ENCODE results near the gene NRG2.

The NRG2 gene

DNA sequence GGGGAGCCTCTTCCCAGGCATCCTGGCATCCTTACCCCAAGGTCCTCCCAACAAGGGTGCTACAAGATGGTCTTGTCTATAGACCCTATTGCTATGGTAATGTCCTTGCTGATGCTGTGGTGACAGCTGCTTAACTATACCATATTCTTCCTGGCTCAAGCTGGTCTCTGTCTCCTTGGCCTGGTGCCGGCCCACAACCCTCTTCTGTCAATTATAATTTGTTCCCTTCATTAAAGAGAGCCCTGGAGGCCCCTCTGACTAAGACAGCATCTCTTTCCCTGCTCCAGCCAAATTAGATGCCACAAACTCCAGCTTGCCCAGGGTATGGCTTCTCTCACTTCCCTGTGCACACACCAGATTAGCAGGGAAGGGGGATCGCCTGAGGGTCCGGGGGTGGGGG, 160.8 kb downstream of the NRG2 start:
- no peak for DNase-seq (ENCODE audit: low read depth, low spot score)

DNA sequence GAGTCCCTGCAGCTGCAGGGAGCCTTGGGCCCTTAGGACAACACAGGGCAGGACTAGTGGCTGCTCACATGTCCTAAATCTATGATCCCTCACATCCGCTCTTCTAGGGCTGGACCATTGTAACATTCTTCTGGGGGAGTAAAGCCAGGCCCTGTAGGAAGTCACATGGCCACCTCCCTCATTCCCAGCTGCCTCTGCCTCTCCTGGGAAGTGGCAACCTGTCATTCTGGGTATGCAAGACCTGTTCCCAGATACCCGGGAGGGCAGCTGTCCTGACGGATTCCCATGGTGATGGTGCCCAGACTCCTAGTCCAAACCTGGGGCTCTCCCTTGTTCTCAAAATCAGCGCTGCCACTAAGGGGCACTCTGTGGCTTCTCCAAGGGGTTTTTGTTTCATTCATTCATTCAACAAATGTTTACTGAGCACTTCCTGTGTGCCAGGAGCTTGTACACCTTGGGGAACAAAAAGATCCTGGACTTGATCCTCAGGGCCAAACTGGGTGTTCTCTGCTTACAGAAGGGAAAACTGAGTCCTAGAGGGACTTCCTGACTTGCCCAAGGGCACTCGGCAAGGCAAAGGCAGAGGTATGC, 161.9 kb downstream of the NRG2 start:
- no peak for DNase-seq (ENCODE audit: low read depth, low spot score)

DNA sequence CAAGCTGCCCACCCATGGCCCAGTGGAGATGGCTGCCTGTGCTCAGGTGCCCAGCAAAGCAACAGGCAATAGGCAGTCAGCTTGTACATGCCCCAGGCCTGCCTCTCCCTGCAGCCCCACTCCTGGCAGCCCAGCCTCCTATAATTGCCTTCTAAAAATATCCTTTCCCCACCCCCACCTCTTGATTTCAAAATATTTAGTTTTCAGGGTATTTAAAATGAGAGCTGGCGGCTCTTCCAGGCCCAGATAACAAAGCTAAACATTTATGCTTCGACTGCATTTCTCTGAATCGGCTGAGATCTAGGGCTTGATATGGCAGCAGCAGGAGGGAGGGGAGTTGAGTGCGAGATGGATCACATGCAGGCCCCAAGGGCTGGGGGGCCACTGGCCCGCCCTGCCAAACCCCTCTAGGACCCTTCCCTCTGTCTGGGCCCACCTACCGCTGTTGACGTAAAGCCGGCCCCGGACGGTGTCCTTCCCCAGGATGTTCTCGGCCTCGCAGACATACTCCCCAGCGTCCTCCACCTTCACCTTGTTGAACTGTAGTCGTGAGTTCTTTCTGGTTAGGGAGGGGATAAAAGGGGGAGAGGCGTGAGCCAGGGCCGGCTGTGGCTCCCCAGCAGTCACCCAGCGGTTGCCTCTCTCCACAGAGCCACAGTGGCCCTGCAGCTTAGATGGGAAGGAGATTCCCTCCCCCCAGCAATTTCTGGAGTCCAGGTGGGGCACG, 162.5 kb downstream of the NRG2 start:
- no peak for DNase-seq (ENCODE audit: low read depth, low spot score)

DNA sequence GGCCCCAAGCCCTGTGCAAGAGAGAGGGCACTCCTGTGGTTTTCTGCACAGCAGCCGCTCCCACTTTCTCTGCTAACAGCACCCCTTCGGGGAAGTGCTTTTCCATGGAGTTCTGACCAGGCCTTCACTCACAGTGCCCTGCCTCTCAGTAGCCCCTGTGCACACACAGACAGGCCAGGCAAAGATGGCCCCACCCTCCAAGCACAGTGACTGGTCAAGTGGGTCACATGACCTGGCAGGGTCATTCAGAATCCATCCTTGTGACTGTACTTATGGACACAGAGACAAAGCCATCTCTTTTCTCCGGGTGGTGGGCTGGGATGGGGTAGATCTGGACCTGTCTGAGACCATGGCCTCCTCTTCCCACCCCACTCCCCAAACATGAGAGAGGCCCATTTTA, 165.0 kb downstream of the NRG2 start:
- DNase-seq (ENCODE audit: low read depth, low spot score), result no peak

DNA sequence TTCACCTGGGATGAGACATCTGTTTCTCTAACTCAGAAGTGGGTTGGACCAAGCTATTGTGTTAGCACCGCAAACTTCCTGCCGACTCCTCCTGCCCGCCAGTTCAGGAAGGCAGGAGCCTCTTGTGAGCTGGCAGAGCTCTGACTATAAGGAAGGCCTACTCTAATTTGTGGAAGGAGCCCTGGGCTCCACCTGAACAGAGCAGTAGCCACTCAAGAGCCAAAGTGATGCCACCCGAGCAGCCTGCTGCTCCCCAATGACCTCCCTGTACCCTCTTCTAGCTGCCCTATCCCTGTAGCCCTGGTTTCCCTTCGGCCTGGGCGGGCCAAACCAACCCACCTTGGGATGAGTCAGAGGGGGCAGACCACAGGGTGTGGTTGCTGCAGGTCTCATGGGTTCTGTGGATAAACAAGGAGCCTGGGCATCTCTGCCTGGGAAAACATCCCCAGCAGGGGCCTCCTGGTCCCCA, 165.9 kb downstream of the NRG2 start:
- no peak for DNase-seq (ENCODE audit: low read depth, low spot score)

DNA sequence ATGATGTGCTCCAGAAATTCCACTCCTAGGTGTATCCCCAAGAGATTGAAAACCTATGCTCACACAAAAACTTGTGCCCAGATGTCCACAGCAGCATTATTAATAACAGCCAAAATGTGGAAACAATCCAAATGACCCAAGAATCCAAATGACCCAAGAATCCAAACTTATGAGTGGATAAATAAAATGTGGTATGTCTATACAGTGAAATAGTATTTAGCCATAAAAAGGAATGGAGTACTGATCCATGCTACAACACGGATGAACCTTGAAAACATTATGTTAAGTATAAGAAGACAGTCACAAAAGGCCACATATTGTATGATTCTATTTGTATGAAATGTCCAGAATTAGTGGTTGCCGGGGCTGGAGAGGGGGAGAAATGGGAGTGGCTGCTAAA, 167.1 kb downstream of the NRG2 start:
- no peak for DNase-seq (ENCODE audit: low read depth, low spot score)

DNA sequence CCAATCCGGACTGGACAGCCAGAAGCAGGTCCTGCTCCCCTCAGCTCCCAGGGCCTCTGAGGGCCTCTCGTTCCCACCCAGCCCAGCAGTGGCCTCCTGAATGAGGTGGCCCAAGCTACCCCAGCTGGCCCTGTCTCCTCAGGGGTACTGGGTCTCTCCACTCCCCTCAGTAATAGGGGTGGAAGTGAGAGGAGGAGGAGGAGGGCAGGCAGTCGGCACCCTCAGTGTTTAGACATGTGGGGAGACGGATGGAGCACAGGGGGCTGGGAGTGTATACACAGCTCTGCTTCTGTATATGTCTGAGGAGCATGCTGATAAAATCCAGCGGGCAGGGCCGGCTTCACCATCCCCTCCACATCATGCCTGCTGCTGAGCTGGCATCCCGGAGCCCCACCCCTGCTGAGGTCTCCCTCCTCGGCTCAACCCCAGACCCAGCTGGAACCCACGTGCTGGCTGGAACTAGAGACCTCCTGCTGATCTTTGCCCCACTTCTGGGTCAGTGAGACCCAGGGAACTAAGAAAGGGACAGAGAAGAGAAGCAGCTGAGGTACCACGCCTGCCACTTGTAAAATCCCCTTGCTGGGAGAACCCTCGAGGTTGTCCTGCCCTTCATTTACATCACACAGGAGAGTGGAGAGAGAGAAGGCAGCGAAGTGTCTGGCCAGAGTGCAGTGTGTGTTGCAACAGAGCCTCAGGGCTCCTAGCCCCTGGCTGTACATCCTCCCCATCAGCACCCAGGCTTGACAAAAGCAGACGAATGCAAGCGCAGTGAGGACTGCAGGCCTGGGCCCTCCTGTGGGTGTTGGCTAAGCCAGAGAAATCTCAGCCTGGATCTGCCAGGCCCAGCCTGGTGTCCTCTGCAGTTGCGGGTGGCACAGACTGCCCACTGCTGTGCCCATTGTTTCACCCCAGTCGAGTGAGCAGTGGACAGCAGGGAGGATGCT, 170.0 kb downstream of the NRG2 start:
- DNase-seq (ENCODE audit: low read depth, low spot score), result no peak

DNA sequence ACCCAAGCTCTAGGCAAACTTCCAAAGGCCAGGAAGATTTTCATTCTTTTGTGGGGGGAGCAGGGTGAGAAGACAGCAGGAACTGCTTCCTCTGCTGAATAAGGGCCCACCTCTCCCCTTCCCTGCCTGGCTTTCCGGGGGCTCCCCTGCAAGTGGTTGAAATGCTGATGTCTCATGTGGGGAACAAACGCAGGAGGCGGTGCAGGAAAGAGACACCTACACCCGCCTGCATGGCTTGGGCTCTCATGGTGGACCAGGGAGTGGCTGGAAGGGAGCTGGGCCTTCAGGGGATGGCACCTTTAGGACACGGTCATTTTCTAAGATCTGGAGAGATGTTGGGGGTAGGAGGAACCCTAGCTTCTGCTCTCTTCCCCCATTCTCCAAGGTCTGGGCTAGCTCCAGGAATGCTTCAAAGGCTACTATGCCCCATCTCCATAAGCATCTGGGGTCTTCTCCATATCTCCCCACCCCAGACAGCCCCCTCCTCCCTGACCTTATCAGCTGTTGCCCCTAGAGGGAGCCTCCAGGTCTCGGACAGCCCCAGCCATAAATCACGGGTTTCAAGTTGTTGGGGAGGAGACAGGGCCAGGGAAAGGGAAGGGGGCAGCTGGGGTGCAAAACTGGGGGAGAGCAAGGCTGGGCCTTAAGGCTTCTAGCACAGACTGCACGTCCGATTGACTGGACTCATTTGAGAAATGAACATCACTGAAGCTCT, 170.9 kb downstream of the NRG2 start:
- DNase-seq (ENCODE audit: low read depth, low spot score), result no peak

DNA sequence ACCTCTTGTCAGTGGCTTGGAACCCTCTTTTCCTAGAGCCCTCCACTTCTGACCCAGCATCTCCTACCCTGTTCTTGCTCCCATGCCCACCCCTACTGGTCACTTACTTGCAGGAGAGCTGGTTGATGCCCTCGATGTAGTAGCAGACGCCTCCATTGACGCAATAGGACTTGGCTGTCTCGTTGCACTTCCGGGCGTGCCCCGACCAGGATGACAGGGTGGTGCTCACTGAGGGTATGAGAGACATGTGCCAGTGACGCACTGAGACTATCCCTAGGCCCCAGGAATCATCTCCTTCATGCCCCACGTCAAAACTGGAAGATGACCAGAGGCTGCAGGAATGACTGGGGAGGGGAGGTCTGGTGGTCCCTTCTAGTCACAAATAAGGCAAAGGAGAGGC, 171.5 kb downstream of the NRG2 start:
- DNase-seq (ENCODE audit: low read depth, low spot score), result no peak

DNA sequence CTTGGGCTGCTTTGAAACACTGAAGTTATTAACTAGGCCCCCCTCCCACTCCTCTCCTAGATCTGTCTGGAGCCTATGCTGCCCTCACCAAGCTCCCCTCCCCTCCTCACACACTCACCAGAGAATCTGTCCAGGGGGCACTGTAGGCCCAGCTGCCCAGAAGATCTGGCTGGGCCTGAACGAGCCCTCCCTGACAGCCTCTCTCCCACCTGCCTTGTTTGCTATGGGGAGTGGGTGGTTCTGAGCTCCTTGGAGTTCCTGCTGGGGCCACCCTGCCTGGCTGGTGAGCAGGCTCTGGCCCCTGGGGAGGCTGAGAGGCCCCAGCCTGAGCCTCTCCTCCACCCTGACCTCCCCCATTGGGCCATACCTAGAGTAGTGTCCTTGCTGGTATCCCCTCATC, 172.4 kb downstream of the NRG2 start:
- no peak for DNase-seq (ENCODE audit: low read depth, low spot score)

DNA sequence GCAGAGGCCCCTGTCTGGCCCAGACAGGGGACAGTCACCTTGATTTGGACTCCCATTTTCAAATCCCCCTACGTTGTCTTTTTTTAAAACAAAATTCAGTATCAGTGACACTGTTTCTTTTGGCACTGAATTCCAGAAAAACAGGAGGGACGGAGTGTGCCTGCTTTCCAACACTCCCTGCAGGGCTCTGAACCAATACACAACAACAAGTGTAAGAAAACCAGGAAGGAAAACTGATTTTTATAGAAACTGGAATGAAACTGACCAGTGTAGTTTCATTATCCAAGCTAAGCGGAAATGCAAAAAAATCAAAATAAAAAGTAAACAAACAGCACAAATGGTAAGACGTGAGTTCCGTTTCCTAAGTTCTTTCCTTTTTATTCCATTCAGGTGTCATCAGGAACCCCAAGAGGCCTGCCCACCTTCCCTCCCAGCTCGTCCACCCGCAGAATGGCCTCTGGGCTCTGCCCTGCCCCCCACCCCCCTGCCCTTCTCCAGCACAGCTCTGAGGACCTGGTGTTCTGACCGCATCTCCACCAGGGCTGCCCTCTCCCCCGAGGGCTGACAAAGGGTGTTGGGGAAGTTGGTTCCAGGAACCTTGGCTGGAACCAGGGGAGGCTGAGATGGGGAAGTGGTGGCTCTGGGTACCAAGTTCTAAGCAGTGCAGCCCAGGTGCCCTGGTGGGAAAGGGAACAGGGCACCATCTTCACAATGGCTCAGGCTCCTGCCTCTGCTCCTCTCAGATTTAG, 173.9 kb downstream of the NRG2 start:
- DNase-seq (ENCODE audit: low read depth, low spot score), result no peak

DNA sequence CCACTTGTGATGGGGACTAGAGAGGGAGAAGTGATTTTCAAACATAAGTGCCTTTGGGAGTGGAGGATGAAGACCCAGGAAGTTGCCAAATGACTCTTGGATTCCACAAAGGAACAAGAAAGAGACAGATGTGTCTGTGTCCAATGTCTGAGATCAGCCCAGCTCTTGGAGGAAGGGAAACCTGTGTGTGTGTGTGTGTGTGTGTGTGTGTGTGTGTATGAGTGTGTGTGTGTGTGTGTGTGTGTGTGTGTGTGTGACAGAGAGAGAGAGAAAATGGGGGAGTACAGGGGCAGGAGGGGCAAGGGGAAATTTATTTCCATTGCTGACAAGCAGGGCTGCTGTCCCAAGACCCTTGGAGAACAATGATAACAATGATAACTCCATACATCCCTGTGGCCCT, 175.5 kb downstream of the NRG2 start:
- no peak for DNase-seq (ENCODE audit: low read depth, low spot score)

DNA sequence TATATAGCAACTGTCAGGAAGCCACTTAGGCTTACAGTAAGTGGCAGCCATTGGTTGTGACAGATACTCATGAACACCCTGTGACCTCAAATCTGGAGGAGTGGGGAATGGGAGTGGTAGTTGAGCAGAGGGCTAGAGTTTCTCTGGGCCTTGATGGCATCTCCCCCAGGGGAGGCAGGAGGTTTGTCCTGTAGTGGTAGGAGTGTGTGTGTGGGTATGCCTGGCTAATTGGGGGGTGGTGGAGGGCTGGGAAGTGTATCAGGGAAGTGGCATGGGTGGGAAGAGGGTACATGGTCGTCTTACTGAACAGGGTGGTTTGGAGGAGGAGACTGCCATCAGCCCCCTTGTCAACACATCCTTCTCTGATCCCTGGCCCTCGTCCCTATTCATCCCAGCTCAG, 176.0 kb downstream of the NRG2 start:
- no peak for DNase-seq (ENCODE audit: low read depth, low spot score)

DNA sequence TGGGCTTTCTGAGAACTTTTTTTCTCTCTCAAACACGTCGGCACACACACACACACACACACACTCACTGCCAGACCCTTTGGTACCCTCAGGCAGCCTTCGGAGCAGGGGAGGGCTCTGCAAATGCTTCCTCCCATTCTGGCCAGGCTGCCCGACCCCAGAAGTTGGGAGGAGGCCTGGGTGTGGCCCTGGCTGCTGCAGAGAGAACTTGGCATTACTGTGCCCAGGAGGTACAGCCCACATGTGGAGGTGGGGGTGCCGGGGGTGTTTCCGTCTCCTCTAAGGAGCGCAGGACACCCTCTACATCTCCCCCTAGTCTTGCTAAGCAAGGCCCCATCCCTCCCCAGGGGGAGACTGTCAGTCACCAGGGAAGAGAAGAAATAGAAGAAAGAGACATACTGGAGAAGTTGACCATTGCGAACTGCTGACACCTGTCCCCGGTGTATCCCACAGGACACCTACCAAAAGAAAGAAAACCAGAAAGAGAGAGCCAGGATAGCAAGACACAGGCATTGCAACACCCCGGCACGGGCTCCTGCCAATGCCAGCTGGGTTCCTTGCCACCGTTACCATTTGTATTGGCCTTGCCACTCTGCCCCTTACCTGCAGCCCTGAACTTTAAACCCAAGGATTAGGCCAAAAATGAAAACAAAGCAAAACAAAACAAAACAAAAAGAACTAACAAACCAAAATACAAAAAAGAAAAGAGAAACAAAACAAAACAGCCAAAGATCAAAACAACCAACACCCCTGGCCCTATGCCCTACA, 178.2 kb downstream of the NRG2 start:
- DNase-seq (ENCODE audit: low read depth, low spot score), result no peak

DNA sequence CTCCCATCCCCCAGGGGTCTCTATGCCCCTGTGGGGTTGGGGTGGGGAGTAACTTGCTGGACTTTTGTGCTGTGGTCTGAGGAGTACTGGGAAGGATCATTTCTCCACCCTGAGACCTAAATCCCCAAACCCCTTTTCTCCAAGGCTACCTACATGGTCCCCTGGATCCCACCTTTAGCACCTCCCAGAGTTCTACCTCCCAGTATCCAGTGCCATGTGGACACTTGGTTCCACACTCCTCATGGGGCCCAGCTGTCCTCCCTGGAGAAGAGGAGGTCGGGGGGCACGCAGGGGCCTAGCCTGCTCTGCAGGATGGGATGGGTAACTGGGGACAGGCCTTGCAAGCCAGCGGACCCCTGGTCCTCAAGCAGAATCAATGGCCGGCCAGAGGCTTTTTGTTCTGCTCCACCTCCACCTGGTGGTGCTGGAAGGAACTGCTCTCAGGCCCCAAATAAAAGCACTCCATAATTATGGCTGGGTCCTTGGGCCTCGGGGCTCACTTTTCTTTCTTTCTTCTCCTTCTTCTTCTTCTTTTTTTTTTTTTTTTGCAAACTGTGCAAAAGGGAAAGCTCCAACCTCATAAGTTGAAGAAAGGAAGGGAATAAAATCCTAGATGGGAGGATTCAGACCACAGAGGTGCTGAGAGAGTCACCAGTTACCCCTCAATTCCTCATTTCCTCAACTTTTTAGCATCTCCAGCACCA, 179.1 kb downstream of the NRG2 start:
- DNase-seq (ENCODE audit: low read depth, low spot score), result no peak

DNA sequence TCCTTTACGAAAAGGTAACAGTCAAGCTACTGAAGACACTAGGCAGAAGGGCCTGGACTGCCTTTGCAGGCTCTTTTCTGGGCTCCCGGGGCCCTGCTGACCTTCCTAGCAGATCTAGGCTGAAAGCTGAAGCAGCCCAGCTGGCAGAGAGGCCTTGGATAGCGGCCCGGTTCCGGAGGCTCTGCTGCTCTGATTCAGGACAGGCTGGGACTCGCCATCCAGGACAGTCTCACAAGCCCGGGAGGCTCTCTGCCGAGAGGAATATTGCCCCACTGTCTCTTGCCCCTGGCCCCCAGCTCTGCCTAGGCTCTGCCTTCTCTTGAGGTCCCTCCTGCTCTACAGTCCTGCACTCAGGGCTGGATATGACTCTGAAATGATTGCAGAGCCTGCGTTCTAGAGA, 179.7 kb downstream of the NRG2 start:
- DNase-seq (ENCODE audit: low read depth, low spot score), result no peak

DNA sequence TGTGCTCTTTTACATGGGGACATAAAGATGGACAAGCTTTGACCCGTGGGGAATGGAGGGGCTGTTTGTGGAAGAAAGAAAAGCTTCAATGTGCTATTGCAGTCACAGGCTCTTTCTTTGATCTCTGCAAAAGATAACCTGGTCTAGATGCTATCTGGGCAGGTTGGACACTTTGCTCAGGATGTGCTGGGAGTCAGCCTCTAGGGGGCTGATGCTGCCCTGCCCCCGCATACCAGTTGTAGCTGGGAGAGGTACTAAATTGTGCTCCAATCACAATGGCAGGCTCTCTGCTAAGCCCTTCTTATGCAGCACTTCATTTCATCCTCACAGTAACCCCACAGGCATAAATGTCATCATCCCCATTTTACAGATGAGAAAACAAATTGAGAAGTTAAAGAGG, 180.3 kb downstream of the NRG2 start:
- no peak for DNase-seq (ENCODE audit: low read depth, low spot score)

DNA sequence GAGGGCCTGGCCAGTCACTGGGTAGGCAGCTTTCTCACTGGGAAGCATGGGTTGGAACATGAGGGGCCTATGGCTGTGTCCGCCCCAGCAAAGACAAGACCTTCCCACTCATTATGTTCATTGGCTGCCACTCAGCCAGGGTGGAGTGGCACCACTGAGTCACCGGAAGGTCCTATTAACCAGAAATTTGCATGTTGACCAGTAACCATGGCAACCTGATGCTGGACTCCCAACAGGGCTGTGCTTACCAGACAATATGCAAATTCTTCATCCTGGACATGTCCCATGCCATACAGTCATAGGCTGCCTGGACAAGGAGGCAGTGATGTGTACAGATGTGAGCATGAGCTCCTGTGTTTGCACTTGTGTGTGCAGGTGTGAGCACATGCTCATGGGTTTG, 180.8 kb downstream of the NRG2 start:
- DNase-seq (ENCODE audit: low read depth, low spot score), result no peak

DNA sequence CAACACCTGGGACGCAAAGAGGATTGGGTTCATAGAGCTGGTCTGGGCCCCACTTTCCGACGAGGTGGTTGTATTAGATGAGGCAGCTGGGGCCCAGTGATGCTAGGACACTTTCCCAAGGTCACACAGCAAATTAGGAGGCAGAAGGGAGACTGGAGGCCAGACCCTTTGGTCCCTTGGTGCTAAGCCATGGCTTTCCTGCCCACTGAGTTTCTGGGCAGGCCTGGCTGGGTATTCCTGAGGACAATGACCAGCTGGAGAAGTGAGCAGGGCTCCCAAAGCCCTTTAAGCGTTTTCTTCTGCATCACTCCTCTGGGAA, 181.3 kb downstream of the NRG2 start:
- DNase-seq (ENCODE audit: low read depth, low spot score), result no peak

All from activated naive CD8-positive, alpha-beta T cell treated with anti-CD3 and anti-CD28 coated beads, Interleukin-2, amount 50 U/mL, for 16 hours (primary cell).